Upper lobe of left lung (tissue), 6 donors: ENCODE measurements around the gene NEO1. TPM values are rescaled to one million over a fixed set of nuclear protein-coding genes. Genes with fewer than 3 reads are reported as not detected.

Experiments used
- ATAC-seq, 2 donors: fragments of 200-7000 bp; cut with Tn5 transposase; one replicate each; pipeline ENCODE4 v1.9.1; 2022; ENCODE audit warnings: mild to moderate bottlenecking in 2 of 2, moderate library complexity in 2 of 2; ENCODE audit not compliant: low FRiP score in 2 of 2
- DNase-seq, 2 donors: peaks; one replicate each; pipeline ENCODE4 v3.0.0-alpha.2; 2019 to 2020
- H3K27ac ChIP-seq, 4 donors: fragments of 200-600 bp; sonication (generic); one replicate each; pipeline ENCODE4 v1.5.1; 2016 to 2019
- H3K27me3 ChIP-seq, 4 donors: fragments of 200-600 bp; sonication (generic); one replicate each; pipeline ENCODE4 v1.5.1; 2017 to 2019
- H3K36me3 ChIP-seq, 4 donors: fragments of 200-600 bp; sonication (generic); one replicate each; pipeline ENCODE4 v1.5.1; 2016 to 2019
- H3K4me1 ChIP-seq, 4 donors: fragments of 200-600 bp; sonication (generic); one replicate each; pipeline ENCODE4 v1.5.1; 2018 to 2019
- H3K4me3 ChIP-seq, 4 donors: fragments of 200-600 bp; sonication (generic); one replicate each; pipeline ENCODE4 v1.5.1; 2017 to 2019; ENCODE audit warnings: mild to moderate bottlenecking in 2 of 4, moderate library complexity in 1 of 4
- H3K9me3 ChIP-seq, 4 donors: fragments of 200-600 bp; sonication (generic); one replicate each; pipeline ENCODE4 v1.5.1; 2018 to 2019
- EP300 ChIP-seq, 4 donors: sonication (generic); formaldehyde crosslinking; IDR thresholded peaks; one replicate each; pipeline ENCODE4 v1.5.1; 2017; ENCODE audit warnings: antibody characterized with exemption in 4 of 4, control low read depth in 2 of 4
- POLR2A ChIP-seq, 4 donors: fragments of 450-650 bp; IDR thresholded peaks; one replicate each; pipeline ENCODE4 v1.5.1; 2016 to 2017; ENCODE audit warnings: antibody characterized with exemption in 4 of 4, mild to moderate bottlenecking in 2 of 4
- POLR2AphosphoS5 ChIP-seq, 2 donors: sonication (generic); formaldehyde crosslinking; IDR thresholded peaks; one replicate each; pipeline ENCODE4 v1.5.1; 2017; ENCODE audit warnings: antibody characterized with exemption in 2 of 2
- WGBS, 2 donors: methylation state at CpG; one replicate each; pipeline ENCODE4 v1.1.5; 2017 to 2018; 5-methylcytosine and 5-hydroxymethylcytosine counted together
- total RNA-seq, 6 donors: library from RNA; depleted of rRNA in 4 of 6; stranded (reverse); fragments of >200 nt in 4 of 6; gene quantifications; one replicate each; pipeline versions ENCODE4 v1.1.0 to v1.2.1, GENCODE V29; 2016 to 2021
- TF ChIP-seq, protein P1 (sequence below), 6 experiments: fragments of 450-650 bp in 4 of 6; fragments of 200-600 bp in 2 of 6; sonication (generic) in 2 of 6; IDR thresholded peaks; one replicate each; pipeline ENCODE4 v1.5.1; 2016 to 2019; ENCODE audit warnings: antibody characterized with exemption in 6 of 6
- donor health status: DM: no; HTN: no; CAD: no; lungs with moderate emphysema.
- donor health status: DM: no; HTN: yes; CAD: no; lungs with severe emphysema.

The NEO1 gene
- total RNA-seq, 6 donors from 2014 or later, result 14.7 to 37.5 (median 28.2) TPM

DNA sequence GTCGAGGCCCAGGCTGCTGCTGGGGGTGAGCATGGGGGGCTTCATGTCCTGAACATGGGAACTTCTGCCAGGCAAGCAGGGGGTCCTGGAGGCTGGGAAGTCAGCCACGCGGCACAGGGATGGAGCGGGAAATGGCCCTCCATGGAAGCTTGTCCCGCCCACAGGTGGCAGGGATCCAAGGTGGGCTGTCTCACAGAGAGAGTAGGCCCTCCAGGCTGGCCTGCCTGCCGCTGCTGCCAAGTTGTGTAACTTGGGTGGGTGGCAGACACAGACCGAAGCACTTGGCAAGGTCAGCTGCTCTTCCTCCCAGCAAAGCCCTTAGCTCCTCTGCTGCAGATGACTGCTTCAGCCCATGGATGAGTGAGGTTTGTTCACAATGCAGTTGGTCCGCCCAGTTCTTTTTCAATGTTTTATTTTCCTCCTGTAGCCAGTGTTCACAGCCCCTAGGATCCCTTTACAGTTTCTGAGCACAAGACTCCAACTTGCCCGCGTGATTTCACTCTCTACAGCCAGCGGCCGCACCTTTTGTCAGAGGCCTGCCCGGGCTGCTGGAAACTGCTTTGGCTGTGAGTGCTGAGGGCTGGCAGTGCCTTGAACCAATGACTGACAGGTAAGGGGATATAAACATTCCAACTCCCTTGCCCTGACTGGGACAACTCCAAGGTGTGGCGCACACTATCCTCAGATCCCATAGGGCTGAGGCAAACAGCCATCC, 289.8 kb downstream of the NEO1 start:
- 73 to 79% methylated on average over 10 to 14 of the region's 14 CpGs for WGBS, 2 donors
- no peaks in the 10 kb centered on the region for H3K36me3 ChIP-seq
- TF ChIP-seq POLR2A (IDR thresholded peaks at IDR 0.05), result no peak
- TF ChIP-seq POLR2AphosphoS5 (IDR thresholded peaks at IDR 0.05), result no peak
- TF ChIP-seq, protein P1, sequence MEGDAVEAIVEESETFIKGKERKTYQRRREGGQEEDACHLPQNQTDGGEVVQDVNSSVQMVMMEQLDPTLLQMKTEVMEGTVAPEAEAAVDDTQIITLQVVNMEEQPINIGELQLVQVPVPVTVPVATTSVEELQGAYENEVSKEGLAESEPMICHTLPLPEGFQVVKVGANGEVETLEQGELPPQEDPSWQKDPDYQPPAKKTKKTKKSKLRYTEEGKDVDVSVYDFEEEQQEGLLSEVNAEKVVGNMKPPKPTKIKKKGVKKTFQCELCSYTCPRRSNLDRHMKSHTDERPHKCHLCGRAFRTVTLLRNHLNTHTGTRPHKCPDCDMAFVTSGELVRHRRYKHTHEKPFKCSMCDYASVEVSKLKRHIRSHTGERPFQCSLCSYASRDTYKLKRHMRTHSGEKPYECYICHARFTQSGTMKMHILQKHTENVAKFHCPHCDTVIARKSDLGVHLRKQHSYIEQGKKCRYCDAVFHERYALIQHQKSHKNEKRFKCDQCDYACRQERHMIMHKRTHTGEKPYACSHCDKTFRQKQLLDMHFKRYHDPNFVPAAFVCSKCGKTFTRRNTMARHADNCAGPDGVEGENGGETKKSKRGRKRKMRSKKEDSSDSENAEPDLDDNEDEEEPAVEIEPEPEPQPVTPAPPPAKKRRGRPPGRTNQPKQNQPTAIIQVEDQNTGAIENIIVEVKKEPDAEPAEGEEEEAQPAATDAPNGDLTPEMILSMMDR (IDR thresholded peaks at IDR 0.05), result no peak
- TF ChIP-seq EP300 (IDR thresholded peaks at IDR 0.05), result no peak
- peaks cover 0 to 6% (median 2%) of the 10 kb centered on the region in 4 donors for H3K4me1 ChIP-seq
- no peaks in the 10 kb centered on the region for H3K27me3 ChIP-seq
- H3K4me3 ChIP-seq, result no peak overlapping the region
- DNase-seq, result peak in 1 of 2 donors; percentile 51
- H3K27ac ChIP-seq, result no peak overlapping the region
- peaks cover 0 to 9% (median 1%) of the 10 kb centered on the region in 4 donors for H3K9me3 ChIP-seq
- ATAC-seq, result no peak

DNA sequence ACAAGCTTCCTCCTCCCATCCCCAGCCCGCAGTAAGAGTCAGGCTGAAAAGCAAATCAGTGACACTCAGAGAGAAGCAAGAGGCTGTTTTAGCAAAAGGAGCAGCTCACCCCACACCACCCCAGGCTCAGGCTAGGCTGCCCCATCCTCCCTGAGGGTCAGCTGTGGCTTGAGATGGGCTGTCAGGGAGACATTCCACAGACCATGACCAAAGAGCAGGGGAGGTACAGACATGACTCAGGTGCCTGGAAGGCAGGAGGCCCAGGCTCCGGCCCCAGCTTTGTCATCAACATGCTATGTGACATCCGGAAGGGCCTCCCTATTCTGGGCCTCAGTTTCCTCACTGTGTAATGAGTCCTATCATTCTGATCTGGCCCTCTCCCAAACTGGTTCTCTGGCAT, 291.8 kb downstream of the NEO1 start:
- no peak for ATAC-seq
- Histone ChIP-seq H3K27ac (no peak overlapping the region), H3K27me3 (no peaks in the 10 kb centered on the region), H3K4me1 (no peaks in the 10 kb centered on the region), H3K9me3 (peaks cover 0 to 9% (median 1%) of the 10 kb centered on the region in 4 donors), H3K36me3 (no peaks in the 10 kb centered on the region), H3K4me3 (no peak overlapping the region)
- WGBS, 2 donors, result 90% methylated on average over 2 to 3 of the region's 3 CpGs
- no peak for DNase-seq
- TF ChIP-seq, protein P1 (IDR thresholded peaks at IDR 0.05), result no peak
- no peak for TF ChIP-seq EP300 (IDR thresholded peaks at IDR 0.05)
- TF ChIP-seq POLR2AphosphoS5 (IDR thresholded peaks at IDR 0.05), result no peak
- no peak for TF ChIP-seq POLR2A (IDR thresholded peaks at IDR 0.05)

GRCh38 chr15:73345658-73346057, 293.4 kb downstream of the NEO1 start:
- Histone ChIP-seq H3K36me3 (no peaks in the 10 kb centered on the region), H3K27me3 (no peaks in the 10 kb centered on the region), H3K4me3 (no peak overlapping the region), H3K27ac (no peak overlapping the region), H3K4me1 (no peaks in the 10 kb centered on the region), H3K9me3 (peaks cover 0 to 9% (median 1%) of the 10 kb centered on the region in 4 donors)
- TF ChIP-seq POLR2A (IDR thresholded peaks at IDR 0.05) (no peak), EP300 (IDR thresholded peaks at IDR 0.05) (no peak), POLR2AphosphoS5 (IDR thresholded peaks at IDR 0.05) (no peak)
- TF ChIP-seq, protein P1 (IDR thresholded peaks at IDR 0.05), result no peak
- ATAC-seq (no peak), DNase-seq (no peak)
- WGBS, 2 donors, result 78 to 84% methylated on average over 7 of the region's 7 CpGs

DNA sequence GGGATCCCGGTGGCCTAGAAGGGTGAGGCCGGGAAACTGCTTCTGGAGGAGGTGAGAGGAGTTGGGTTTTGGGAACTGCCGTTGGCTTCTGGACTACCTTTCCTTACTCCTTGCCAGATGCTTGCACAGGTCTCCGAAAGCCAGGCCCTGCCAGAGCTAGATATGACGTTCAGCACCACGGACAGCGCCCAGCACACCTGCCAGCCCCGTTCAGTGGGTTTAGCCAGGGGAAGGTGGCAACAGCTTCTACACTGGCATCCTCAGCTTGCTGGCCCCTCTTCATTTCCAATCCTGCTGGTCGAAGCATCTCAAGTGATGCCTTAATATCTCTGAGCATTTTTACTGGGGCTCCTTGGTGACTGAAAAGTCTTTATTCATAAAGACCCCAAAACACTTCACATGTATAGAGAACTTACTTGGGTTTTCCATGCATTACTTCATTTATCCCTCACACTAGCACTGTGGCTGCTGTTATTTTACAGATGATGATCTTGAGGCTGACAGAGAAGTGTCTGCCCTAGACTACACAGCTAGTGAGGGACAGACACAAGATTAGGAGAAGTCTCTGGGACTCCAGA, 294.6 kb downstream of the NEO1 start:
- peaks cover 0 to 9% (median 1%) of the 10 kb centered on the region in 4 donors for H3K9me3 ChIP-seq
- H3K4me1 ChIP-seq, result no peaks in the 10 kb centered on the region
- WGBS, 2 donors, result 25 to 27% methylated on average over 7 to 9 of the region's 9 CpGs
- H3K4me3 ChIP-seq, result no peak overlapping the region
- ATAC-seq (no peak), DNase-seq (peak; percentile 63 to 64)
- TF ChIP-seq POLR2A (IDR thresholded peaks at IDR 0.05) (no peak), EP300 (IDR thresholded peaks at IDR 0.05) (no peak), POLR2AphosphoS5 (IDR thresholded peaks at IDR 0.05) (no peak)
- TF ChIP-seq, protein P1 (IDR thresholded peaks at IDR 0.05), result no peak
- no peaks in the 10 kb centered on the region for H3K36me3 ChIP-seq
- H3K27me3 ChIP-seq, result no peaks in the 10 kb centered on the region
- no peak overlapping the region for H3K27ac ChIP-seq
